LNCAP (cell line): ENCODE measurements around the gene PIGO.

Experiments
- CTCF ChIP-seq: fragments of 450-650 bp; IDR thresholded peaks from 2 replicates; pipeline ENCODE4 v1.5.1; 2017; ENCODE audit warnings: mild to moderate bottlenecking

The PIGO gene

GRCh38 chr9:35116539-35116897 lies 20.1 kb upstream of the PIGO start:
- no peak for TF ChIP-seq CTCF

GRCh38 chr9:35115680-35116538 lies 19.5 kb upstream of the PIGO start, which contains the start of gene ATOSB:
ATOSB (minus strand) TSS chr9:35115862; CDS start chr9:35108274, 7,588 bp downstream.
- TF ChIP-seq CTCF = no peak

- TF ChIP-seq CTCF = no peak
Observed at GRCh38 chr9:35114840-35115628, 18.6 kb upstream of the PIGO start.

GRCh38 chr9:35114113-35114839 lies 17.9 kb upstream of the PIGO start:
- no peak for TF ChIP-seq CTCF

GRCh38 chr9:35112257-35113020 lies 16.0 kb upstream of the PIGO start:
- no peak for TF ChIP-seq CTCF

- TF ChIP-seq CTCF = no peak
Observed at GRCh38 chr9:35111001-35111933, 14.9 kb upstream of the PIGO start.
